LNCAP (cell line): ENCODE measurements around the gene GOT1.
A peak's percentile ranks its signal among the peaks of the same experiment; 100 is the strongest.

Experiments
- CTCF ChIP-seq: fragments of 450-650 bp; IDR thresholded peaks from 2 replicates; pipeline ENCODE4 v1.5.1; 2017; ENCODE audit warnings: mild to moderate bottlenecking

Gene GOT1

GRCh38 chr10:99449023-99449422 lies 18.6 kb upstream of the GOT1 start:
- TF ChIP-seq CTCF = no peak

GRCh38 chr10:99444383-99445045 lies 14.1 kb upstream of the GOT1 start:
- no peak for TF ChIP-seq CTCF

GRCh38 chr10:99443500-99443899 lies 13.1 kb upstream of the GOT1 start:
- no peak for TF ChIP-seq CTCF

GRCh38 chr10:99442394-99442793 lies 12.0 kb upstream of the GOT1 start:
- TF ChIP-seq CTCF = no peak

- TF ChIP-seq CTCF = no peak
These were observed 8.5 kb upstream of the GOT1 start for GRCh38 chr10:99438890-99439289.

GRCh38 chr10:99435986-99436638 lies 5.7 kb upstream of the GOT1 start:
- TF ChIP-seq CTCF = peak; percentile 70

GRCh38 chr10:99433378-99434020 lies 3.1 kb upstream of the GOT1 start:
- TF ChIP-seq CTCF = peak; percentile 46; the same call in 1 of the 2 replicates
